ENCODE results near the gene OLA1.

The OLA1 gene

DNA sequence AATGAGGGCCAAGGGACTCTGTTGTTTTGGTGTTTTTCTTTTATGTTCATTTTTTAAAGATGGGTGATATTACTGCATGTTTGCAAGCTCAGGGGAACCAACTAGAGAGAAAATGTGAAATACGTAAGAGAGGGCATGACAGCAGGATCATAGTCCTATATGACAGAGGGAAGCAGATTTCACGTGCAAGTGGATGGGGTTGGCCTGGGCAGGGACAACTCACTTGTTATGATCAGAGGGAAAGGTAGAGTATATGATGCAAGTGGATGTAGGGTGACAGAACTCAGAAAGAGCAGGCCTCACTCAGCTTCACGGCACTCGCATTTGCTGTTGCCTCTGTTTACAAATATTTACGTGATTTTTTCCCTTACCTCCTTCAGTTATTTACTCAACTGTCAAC, 67.0 kb downstream of the OLA1 start:
- DNase-seq (ENCODE audit: low read depth): no peak
- no peak overlapping the region for H3K4me3 ChIP-seq (ENCODE audit: low read length)
- no peak for TF ChIP-seq CTCF (conservative IDR thresholded peaks at IDR 0.05; ENCODE audit: low read depth, low read length)

- DNase-seq (ENCODE audit: low read depth): no peak
- H3K4me3 ChIP-seq (ENCODE audit: low read length): no peak overlapping the region
- no peak for TF ChIP-seq CTCF (conservative IDR thresholded peaks at IDR 0.05; ENCODE audit: low read depth, low read length)
These were observed 67.6 kb downstream of the OLA1 start for GRCh38 chr2:174180726-174181236.

- H3K4me3 ChIP-seq (ENCODE audit: low read length): no peak overlapping the region
- DNase-seq (ENCODE audit: low read depth): no peak
- TF ChIP-seq CTCF (conservative IDR thresholded peaks at IDR 0.05; ENCODE audit: low read depth, low read length): no peak
These were observed 68.1 kb downstream of the OLA1 start for GRCh38 chr2:174180165-174180724.

- no peak for TF ChIP-seq CTCF (conservative IDR thresholded peaks at IDR 0.05; ENCODE audit: low read depth, low read length)
- H3K4me3 ChIP-seq (ENCODE audit: low read length): no peak overlapping the region
- no peak for DNase-seq (ENCODE audit: low read depth)
These were observed 70.9 kb downstream of the OLA1 start for GRCh38 chr2:174177316-174177890.

DNA sequence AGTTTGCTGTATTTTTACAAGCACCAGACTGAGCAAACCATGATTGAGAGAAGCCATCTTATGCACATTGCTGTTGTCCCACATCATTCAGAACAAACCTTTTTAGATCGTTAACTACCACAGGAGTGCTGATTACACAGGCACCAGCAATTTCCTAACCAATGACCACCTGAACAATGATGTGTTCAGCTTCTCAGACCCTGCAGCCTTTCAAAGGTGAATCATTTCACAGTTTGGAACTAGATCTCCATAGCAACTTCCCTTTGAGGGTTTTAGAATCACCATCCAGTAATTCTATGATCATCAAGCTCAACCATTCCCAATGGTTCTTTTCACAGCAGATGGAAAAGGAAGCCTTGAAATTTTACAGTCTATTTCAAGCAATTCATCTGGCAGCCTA, 71.4 kb downstream of the OLA1 start:
- no peak overlapping the region for H3K4me3 ChIP-seq (ENCODE audit: low read length)
- no peak for DNase-seq (ENCODE audit: low read depth)
- TF ChIP-seq CTCF (conservative IDR thresholded peaks at IDR 0.05; ENCODE audit: low read depth, low read length): no peak

GRCh38 chr2:174174741-174175140, 73.6 kb downstream of the OLA1 start:
- H3K4me3 ChIP-seq (ENCODE audit: low read length): no peak overlapping the region
- DNase-seq (ENCODE audit: low read depth): no peak
- TF ChIP-seq CTCF (conservative IDR thresholded peaks at IDR 0.05; ENCODE audit: low read depth, low read length): no peak

DNA sequence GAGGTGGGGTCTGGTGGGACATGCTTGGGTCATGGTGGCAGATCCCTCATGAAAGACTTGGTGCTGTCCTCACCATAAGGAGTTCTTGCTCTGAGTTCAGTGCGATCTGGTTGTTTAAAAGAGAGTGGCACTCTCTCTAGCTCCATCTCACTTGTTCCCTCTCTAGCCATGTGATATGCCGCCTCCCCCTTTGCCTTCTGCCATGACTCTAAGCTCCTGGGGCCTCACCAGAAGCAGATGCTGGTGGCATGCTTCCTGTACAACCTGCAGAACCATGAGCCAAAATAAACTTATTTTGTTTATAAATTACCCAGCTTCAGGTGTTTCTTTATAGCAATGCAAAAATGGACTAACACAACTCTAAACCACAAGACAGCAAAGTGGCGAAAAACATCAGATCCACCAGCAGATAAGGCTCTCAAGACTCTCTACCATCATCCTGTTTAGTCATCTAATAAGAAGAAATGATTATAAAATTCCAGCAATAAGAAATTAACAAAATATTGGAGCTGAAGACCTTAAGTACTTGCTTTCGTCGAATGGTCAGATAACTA, 75.5 kb downstream of the OLA1 start:
- no peak overlapping the region for H3K4me3 ChIP-seq (ENCODE audit: low read length)
- no peak for TF ChIP-seq CTCF (conservative IDR thresholded peaks at IDR 0.05; ENCODE audit: low read depth, low read length)
- no peak for DNase-seq (ENCODE audit: low read depth)

Data from retinal pigment epithelial cell (primary cell).